ENCODE measurements around the gene JPH2.

JPH2 gene

GRCh38 chr20:44120676-44121425 is 66.1 kb downstream of the JPH2 start:
- DNase-seq: no peak

GRCh38 chr20:44118185-44119033 is 68.6 kb downstream of the JPH2 start:
- DNase-seq: no peak

GRCh38 chr20:44117296-44118184 is 69.4 kb downstream of the JPH2 start:
- DNase-seq: no peak

GRCh38 chr20:44115762-44116644 is 71.0 kb downstream of the JPH2 start:
- no peak for DNase-seq

- no peak for DNase-seq
These were observed 71.8 kb downstream of the JPH2 start for GRCh38 chr20:44115181-44115580.

- DNase-seq: no peak
These were observed 73.2 kb downstream of the JPH2 start for GRCh38 chr20:44113618-44114376.

GRCh38 chr20:44112889-44113617 is 73.9 kb downstream of the JPH2 start:
- no peak for DNase-seq

GRCh38 chr20:44112456-44112855 is 74.5 kb downstream of the JPH2 start:
- no peak for DNase-seq

GRCh38 chr20:44111712-44112335 is 75.2 kb downstream of the JPH2 start:
- no peak for DNase-seq

- DNase-seq: no peak
These were observed 76.0 kb downstream of the JPH2 start for GRCh38 chr20:44110816-44111568.

- DNase-seq: no peak
These were observed 77.0 kb downstream of the JPH2 start for GRCh38 chr20:44109951-44110361.

GRCh38 chr20:44106615-44107014 is 80.4 kb downstream of the JPH2 start:
- no peak for DNase-seq

- DNase-seq: no peak
These were observed 82.0 kb downstream of the JPH2 start for GRCh38 chr20:44104798-44105517.

- no peak for DNase-seq
These were observed 84.4 kb downstream of the JPH2 start for GRCh38 chr20:44102582-44102981.

- no peak for DNase-seq
These were observed 87.2 kb downstream of the JPH2 start for GRCh38 chr20:44099832-44100231.

- no peak for DNase-seq
These were observed 88.3 kb downstream of the JPH2 start for GRCh38 chr20:44098657-44099056.

GRCh38 chr20:44098256-44098630 is 88.7 kb downstream of the JPH2 start:
- no peak for DNase-seq

- no peak for DNase-seq
These were observed 89.3 kb downstream of the JPH2 start for GRCh38 chr20:44097521-44098255.
